ENCODE data around the gene ZNF491. TPM values are rescaled to one million over a fixed set of nuclear protein-coding genes. Genes with fewer than 3 reads are reported as not detected.

Gene ZNF491
- total and polyA plus RNA-seq, 9 of the 15 experiments (the other 6 are each of a cell fraction or from before 2014, with no cell fraction given), result 0.19 to 0.95 (median 0.39) TPM; not detected in 1

GRCh38 chr19:11756965-11757364, 41.4 kb upstream of the ZNF491 start (continued):
- no peak for TF ChIP-seq SRSF3 (IDR thresholded peaks at IDR 0.05; ENCODE audit: insufficient read depth, low read length)
- TF ChIP-seq NFYB (IDR thresholded peaks at IDR 0.05; ENCODE audit: extremely low read depth, insufficient read length), result no peak
- peak; percentile 89 for TF ChIP-seq TRIM28 (IDR thresholded peaks at IDR 0.05)

GRCh38 chr19:11759805-11760204, 38.5 kb upstream of the ZNF491 start:
- CTCF ChIA-PET (ENCODE audit: low intra/inter-chr PET ratio), result no interaction called here
- no peak overlapping the region for H3K4me3 ChIP-seq
- H3K9me1 ChIP-seq (ENCODE audit: control insufficient read depth, insufficient read depth, low read length), result no peaks in the 10 kb centered on the region
- no peak overlapping the region for H3K4me2 ChIP-seq (ENCODE audit: insufficient read depth, low read length)
- no peaks in the 10 kb centered on the region for H3K4me1 ChIP-seq (replicated peaks in 1 of 2; ENCODE audit: control insufficient read depth in 2 of 2, insufficient read depth in 2 of 2, low read length in 2 of 2)
- POLR2A ChIA-PET, result no interaction called here
- intact Hi-C loops (cut with micrococcal nuclease) (no loop called here), in situ Hi-C loops (cut with MboI) (no loop called here)
- WGBS (ENCODE audit: insufficient coverage, low coverage, missing lambda C conversion rate), result 10% methylated on average over 7 of the region's 7 CpGs
- FAIRE-seq (no peak), DNase-seq (ENCODE audit: extremely low read depth in 1 of 4, low spot score in 3 of 4) (no peak), ATAC-seq (no peak)
- no TSS peak for BruUV-seq (replicated peaks)
- no peaks in the 10 kb centered on the region for H3K27me3 ChIP-seq (ENCODE audit: control insufficient read depth in 2 of 2, insufficient read depth in 2 of 2, low read length in 2 of 2)
- no peaks in the 10 kb centered on the region for H3K79me2 ChIP-seq (ENCODE audit: control insufficient read depth, insufficient read depth, low read length)
- H3K36me3 ChIP-seq (ENCODE audit: control insufficient read depth, insufficient read depth, low read length), result no peaks in the 10 kb centered on the region
- TF ChIP-seq GABPA (tag; conservative IDR thresholded peaks at IDR 0.05; ENCODE audit: low read depth) (no peak), XRCC3 (IDR thresholded peaks at IDR 0.05) (no peak), CREB3L1 (IDR thresholded peaks at IDR 0.05; ENCODE audit: borderline replicate concordance, low read depth) (no peak), ZNF3 (CRISPR knock-in tag; IDR thresholded peaks at IDR 0.05) (no peak), TFE3 (CRISPR knock-in tag; IDR thresholded peaks at IDR 0.05) (peak; percentile 37), ZNF699 (CRISPR knock-in tag; IDR thresholded peaks at IDR 0.05; ENCODE audit: insufficient replicate concordance) (no peak)
- no peaks in the 10 kb centered on the region for H4K20me1 ChIP-seq (replicated peaks; ENCODE audit: control insufficient read depth, insufficient read depth, low read length)
- H3K9ac ChIP-seq (ENCODE audit: insufficient read depth in 1 of 2, low read depth in 2 of 2, low read length in 2 of 2), result no peak overlapping the region
- H3K27ac ChIP-seq (ENCODE audit: extremely low read depth, low read depth, low read length), result no peak overlapping the region
- peaks cover 10% of the 10 kb centered on the region for H3K9me3 ChIP-seq (replicated peaks; ENCODE audit: control insufficient read depth, insufficient read depth, low read depth, low read length)
- no peak overlapping the region for H2AFZ ChIP-seq (ENCODE audit: low read depth, low read length)

All from K562 (cell line).